ENCODE results near the gene RNF169. TPM values are rescaled to one million over a fixed set of nuclear protein-coding genes. Genes with fewer than 3 reads are reported as not detected.

RNF169 gene
- total and polyA plus RNA-seq, 2 of the 13 experiments (the other 11 are each of a cell fraction or from before 2014, with no cell fraction given) = 5.3 to 14.2 TPM

DNA sequence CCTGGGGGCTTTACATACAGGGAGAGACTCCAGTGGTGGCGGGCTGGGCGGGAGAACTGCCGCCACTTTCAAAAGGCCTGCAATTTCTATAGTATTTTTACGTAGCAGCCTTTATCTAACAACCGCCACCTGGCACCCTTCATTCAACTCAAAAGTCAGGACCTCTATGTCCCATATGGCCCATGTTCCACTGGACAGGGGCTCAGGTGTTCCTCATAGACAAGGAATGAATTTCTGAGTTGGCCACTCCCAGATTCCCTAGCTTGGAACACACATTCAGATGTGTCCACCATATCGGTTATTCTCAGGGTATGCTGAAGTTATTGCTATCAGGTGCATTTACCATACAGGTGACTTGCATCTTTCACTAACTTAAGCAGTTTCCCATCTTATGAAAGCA, 29.9 kb downstream of the RNF169 start (continued):
- TF ChIP-seq, protein P1, sequence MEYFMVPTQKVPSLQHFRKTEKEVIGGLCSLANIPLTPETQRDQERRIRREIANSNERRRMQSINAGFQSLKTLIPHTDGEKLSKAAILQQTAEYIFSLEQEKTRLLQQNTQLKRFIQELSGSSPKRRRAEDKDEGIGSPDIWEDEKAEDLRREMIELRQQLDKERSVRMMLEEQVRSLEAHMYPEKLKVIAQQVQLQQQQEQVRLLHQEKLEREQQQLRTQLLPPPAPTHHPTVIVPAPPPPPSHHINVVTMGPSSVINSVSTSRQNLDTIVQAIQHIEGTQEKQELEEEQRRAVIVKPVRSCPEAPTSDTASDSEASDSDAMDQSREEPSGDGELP (IDR thresholded peaks at IDR 0.05; ENCODE audit: borderline replicate concordance, low read depth) = no peak
- TF ChIP-seq NFE2 (CRISPR knock-in tag; IDR thresholded peaks at IDR 0.05) (no peak), HDAC1 (CRISPR knock-in tag; IDR thresholded peaks at IDR 0.05) (no peak), ZNF788 (CRISPR knock-in tag; IDR thresholded peaks at IDR 0.05; ENCODE audit: borderline replicate concordance) (no peak), HMGA1 (CRISPR knock-in tag; conservative IDR thresholded peaks at IDR 0.05) (no peak)
- TF ChIP-seq, protein P2, sequence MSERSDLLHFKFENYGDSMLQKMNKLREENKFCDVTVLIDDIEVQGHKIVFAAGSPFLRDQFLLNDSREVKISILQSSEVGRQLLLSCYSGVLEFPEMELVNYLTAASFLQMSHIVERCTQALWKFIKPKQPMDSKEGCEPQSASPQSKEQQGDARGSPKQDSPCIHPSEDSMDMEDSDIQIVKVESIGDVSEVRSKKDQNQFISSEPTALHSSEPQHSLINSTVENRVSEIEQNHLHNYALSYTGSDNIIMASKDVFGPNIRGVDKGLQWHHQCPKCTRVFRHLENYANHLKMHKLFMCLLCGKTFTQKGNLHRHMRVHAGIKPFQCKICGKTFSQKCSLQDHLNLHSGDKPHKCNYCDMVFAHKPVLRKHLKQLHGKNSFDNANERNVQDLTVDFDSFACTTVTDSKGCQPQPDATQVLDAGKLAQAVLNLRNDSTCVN (CRISPR knock-in tag; IDR thresholded peaks at IDR 0.05; ENCODE audit: borderline replicate concordance) = no peak

DNA sequence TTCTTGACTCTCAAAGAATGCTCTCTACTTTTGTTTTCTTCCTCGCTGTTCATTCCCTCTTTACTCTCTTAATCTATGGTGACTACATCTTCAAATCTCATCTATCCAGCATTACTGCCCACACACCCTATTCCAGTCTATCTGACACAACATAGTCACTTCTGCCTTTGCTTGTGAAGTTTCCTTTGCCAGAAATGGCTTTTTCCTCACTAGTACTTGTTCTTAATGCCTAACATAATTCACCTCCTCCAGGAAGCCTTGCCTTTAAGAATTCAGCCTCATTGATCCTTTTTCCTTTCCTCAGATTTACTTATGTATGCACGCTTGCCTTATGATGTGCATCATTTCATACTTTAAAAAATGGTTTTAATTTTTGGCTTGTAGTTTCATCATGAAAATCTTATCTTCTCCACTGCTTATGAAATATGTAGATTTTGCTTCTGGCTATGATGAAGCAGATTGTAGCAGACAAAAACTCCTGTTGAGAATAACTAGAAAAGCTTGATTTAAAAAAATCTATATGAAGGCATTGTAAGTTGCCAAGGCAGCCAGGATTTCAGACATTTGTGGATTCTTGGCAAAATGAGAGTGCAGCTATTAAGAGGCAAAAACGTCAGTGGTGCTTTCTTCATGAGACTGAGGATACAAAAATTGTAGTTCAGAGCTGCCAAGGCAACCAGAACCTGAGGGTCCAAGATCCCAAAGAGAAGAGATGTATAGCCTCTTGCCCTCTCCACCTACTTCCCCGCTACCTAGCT, 31.8 kb downstream of the RNF169 start:
- POLR2A ChIA-PET = no interaction called here
- Histone ChIP-seq H3K4me3 (replicated peaks in 1 of 3; ENCODE audit: insufficient read depth in 1 of 3, low read depth in 2 of 3, low read length in 3 of 3) (no peak overlapping the region), H3K4me1 (ENCODE audit: insufficient read depth, low read length) (no peaks in the 10 kb centered on the region), H3K9ac (ENCODE audit: insufficient read depth, low read depth, low read length) (no peak overlapping the region), H4K20me1 (ENCODE audit: insufficient read depth, low read length) (peaks cover 12% of the 10 kb centered on the region), H3K9me3 (ENCODE audit: low read length) (no peaks in the 10 kb centered on the region), H3K79me2 (ENCODE audit: insufficient read depth, low read length) (peaks cover 59% of the 10 kb centered on the region), H3K4me2 (ENCODE audit: low read depth, low read length) (no peak overlapping the region), H3K27ac (ENCODE audit: extremely low read length, insufficient read depth, low read length) (no peak overlapping the region), H2AFZ (ENCODE audit: low read length) (no peak overlapping the region), H3K36me3 (replicated peaks in 1 of 2; ENCODE audit: control insufficient read depth in 1 of 2, insufficient read depth in 2 of 2, low read length in 2 of 2) (peaks cover 0 to 3% of the 10 kb centered on the region in 2 experiments; a peak in 2 of 5 replicates), H3K27me3 (ENCODE audit: control insufficient read depth in 1 of 2, insufficient read depth in 2 of 2, low read length in 2 of 2) (no peaks in the 10 kb centered on the region)
- FAIRE-seq (no peak), ATAC-seq (no peak), DNase-seq (ENCODE audit: low spot score) (no peak)
- 93% methylated on average over 4 of the region's 4 CpGs for WGBS (ENCODE audit: low lambda C conversion rate)
- intact Hi-C loops (cut with micrococcal nuclease; ENCODE audit: unreplicated experiment) (no loop called here), in situ Hi-C loops (cut with HindIII; ENCODE audit: extremely low pct_ligation_motif_present, low pct_unique_long_range_greater_than_20kb) (no loop called here)
- no TSS peak for BruUV-seq (replicated peaks)
- CTCF ChIA-PET (ENCODE audit: low intra/inter-chr PET ratio, low total read pairs) = no interaction called here
- no peak for TF ChIP-seq MEIS2 (CRISPR knock-in tag; IDR thresholded peaks at IDR 0.05)
- no peak for TF ChIP-seq BRD4 (CRISPR knock-in tag; IDR thresholded peaks at IDR 0.05)
- TF ChIP-seq FOXO1 (CRISPR knock-in tag; IDR thresholded peaks at IDR 0.05) = no peak
- no peak for TF ChIP-seq HOXA7 (CRISPR knock-in tag; IDR thresholded peaks at IDR 0.05)
- no peak for TF ChIP-seq ZNF556 (CRISPR knock-in tag; IDR thresholded peaks at IDR 0.05; ENCODE audit: borderline replicate concordance)
- no peak for TF ChIP-seq RXRB (CRISPR knock-in tag; IDR thresholded peaks at IDR 0.05; ENCODE audit: borderline replicate concordance)
- TF ChIP-seq, protein P3, sequence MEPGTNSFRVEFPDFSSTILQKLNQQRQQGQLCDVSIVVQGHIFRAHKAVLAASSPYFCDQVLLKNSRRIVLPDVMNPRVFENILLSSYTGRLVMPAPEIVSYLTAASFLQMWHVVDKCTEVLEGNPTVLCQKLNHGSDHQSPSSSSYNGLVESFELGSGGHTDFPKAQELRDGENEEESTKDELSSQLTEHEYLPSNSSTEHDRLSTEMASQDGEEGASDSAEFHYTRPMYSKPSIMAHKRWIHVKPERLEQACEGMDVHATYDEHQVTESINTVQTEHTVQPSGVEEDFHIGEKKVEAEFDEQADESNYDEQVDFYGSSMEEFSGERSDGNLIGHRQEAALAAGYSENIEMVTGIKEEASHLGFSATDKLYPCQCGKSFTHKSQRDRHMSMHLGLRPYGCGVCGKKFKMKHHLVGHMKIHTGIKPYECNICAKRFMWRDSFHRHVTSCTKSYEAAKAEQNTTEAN (CRISPR knock-in tag; conservative IDR thresholded peaks at IDR 0.05) = no peak
- TF ChIP-seq ZNF816 (CRISPR knock-in tag; IDR thresholded peaks at IDR 0.05; ENCODE audit: borderline replicate concordance) = no peak
- TF ChIP-seq, protein P4, sequence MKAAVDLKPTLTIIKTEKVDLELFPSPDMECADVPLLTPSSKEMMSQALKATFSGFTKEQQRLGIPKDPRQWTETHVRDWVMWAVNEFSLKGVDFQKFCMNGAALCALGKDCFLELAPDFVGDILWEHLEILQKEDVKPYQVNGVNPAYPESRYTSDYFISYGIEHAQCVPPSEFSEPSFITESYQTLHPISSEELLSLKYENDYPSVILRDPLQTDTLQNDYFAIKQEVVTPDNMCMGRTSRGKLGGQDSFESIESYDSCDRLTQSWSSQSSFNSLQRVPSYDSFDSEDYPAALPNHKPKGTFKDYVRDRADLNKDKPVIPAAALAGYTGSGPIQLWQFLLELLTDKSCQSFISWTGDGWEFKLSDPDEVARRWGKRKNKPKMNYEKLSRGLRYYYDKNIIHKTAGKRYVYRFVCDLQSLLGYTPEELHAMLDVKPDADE (CRISPR knock-in tag; IDR thresholded peaks at IDR 0.05) = no peak
- no peak for TF ChIP-seq SP1 (IDR thresholded peaks at IDR 0.05)
- TF ChIP-seq SP1 (CRISPR knock-in tag; IDR thresholded peaks at IDR 0.05) = no peak
- TF ChIP-seq, protein P1 (IDR thresholded peaks at IDR 0.05; ENCODE audit: borderline replicate concordance, low read depth) = no peak
- no peak for TF ChIP-seq ZNF547 (CRISPR knock-in tag; IDR thresholded peaks at IDR 0.05)
- no peak for TF ChIP-seq ZNF746 (CRISPR knock-in tag; IDR thresholded peaks at IDR 0.05)

Measured in HepG2 (cell line).